HG02885 (cell line): ENCODE measurements around the gene NOD1.

ENCODE experiments used
- ATAC-seq: cut with Tn5 transposase; IDR thresholded peaks from one replicate; pipeline ENCODE4 v1.9.1; 2021; ENCODE audit warnings: mild to moderate bottlenecking; ENCODE audit not compliant: unreplicated experiment, poor library complexity

NOD1 gene

GRCh38 chr7:30380294-30380693, 98.3 kb downstream of the NOD1 start:
- ATAC-seq: no peak

GRCh38 chr7:30379741-30380140, 98.8 kb downstream of the NOD1 start:
- no peak for ATAC-seq

- ATAC-seq: no peak
These were observed 99.5 kb downstream of the NOD1 start for GRCh38 chr7:30379131-30379530.

- ATAC-seq: no peak
These were observed 100.3 kb downstream of the NOD1 start for GRCh38 chr7:30378275-30378674.
